AG09309 (cell line): ENCODE data around the gene HTATSF1.

Experiments used
- DNase-seq: peaks from one replicate; pipeline ENCODE4 v3.0.0-alpha.2; 2010; ENCODE audit warnings: low read depth
- H3K4me3 ChIP-seq: 2 replicates; pipeline ENCODE4 v1.5.1; 2011; ENCODE audit warnings: mild to moderate bottlenecking, low read depth, low read length, moderate library complexity; ENCODE audit not compliant: control insufficient read depth
- CTCF ChIP-seq: IDR thresholded peaks from 2 replicates; pipeline ENCODE4 v1.5.1; 2011; ENCODE audit warnings: mild to moderate bottlenecking, low read depth, low read length, inconsistent platforms; ENCODE audit not compliant: insufficient read depth, control insufficient read depth; ENCODE audit errors: missing control alignments

The HTATSF1 gene

GRCh38 chrX:136525738-136526606 is 28.6 kb downstream of the HTATSF1 start:
- peak; percentile 68 for DNase-seq
- no peak overlapping the region for H3K4me3 ChIP-seq
- TF ChIP-seq CTCF: no peak

GRCh38 chrX:136528645-136529315 is 31.4 kb downstream of the HTATSF1 start:
- no peak overlapping the region for H3K4me3 ChIP-seq
- no peak for DNase-seq
- TF ChIP-seq CTCF: no peak

GRCh38 chrX:136529795-136530194 is 32.4 kb downstream of the HTATSF1 start:
- DNase-seq: no peak
- TF ChIP-seq CTCF: no peak

GRCh38 chrX:136531951-136532350 is 34.6 kb downstream of the HTATSF1 start, which contains the start of gene VGLL1:
TSS of gene VGLL1 (plus strand) at chrX:136532215. CDS start at chrX:136536021, 3,806 bp downstream.
- no peak for TF ChIP-seq CTCF
- no peak for DNase-seq
- H3K4me3 ChIP-seq: no peak within 1 kb of the TSS

More at GRCh38 chrX:136529795-136530194, 32.4 kb downstream of the HTATSF1 start:
- no peak overlapping the region for H3K4me3 ChIP-seq

GRCh38 chrX:136534131-136534530 is 36.7 kb downstream of the HTATSF1 start:
- no peak for TF ChIP-seq CTCF
- H3K4me3 ChIP-seq: no peak overlapping the region
- DNase-seq: no peak

- TF ChIP-seq CTCF: no peak
- DNase-seq: no peak
- no peak overlapping the region for H3K4me3 ChIP-seq
Observed at GRCh38 chrX:136538811-136539210, 41.4 kb downstream of the HTATSF1 start.
